Measurements from ENCODE around the gene OR10H1.

- TF ChIP-seq CTCF (IDR thresholded peaks at IDR 0.05) (no peak), POLR2A (IDR thresholded peaks at IDR 0.05) (no peak)
Measured at GRCh38 chr19:15790096-15790495, 25.4 kb downstream of the OR10H1 start.
